IPS-NIHi11 (cell line): ENCODE data around the gene PDGFA.
A peak's percentile ranks its signal among the peaks of the same experiment; 100 is the strongest.

ENCODE experiments used
- DNase-seq: peaks from one replicate; pipeline ENCODE4 v3.0.0; 2012; ENCODE audit warnings: mixed read lengths, low spot score

The PDGFA gene

GRCh38 chr7:516606-517456, 2.8 kb downstream of the PDGFA start:
- DNase-seq: no peak

DNA sequence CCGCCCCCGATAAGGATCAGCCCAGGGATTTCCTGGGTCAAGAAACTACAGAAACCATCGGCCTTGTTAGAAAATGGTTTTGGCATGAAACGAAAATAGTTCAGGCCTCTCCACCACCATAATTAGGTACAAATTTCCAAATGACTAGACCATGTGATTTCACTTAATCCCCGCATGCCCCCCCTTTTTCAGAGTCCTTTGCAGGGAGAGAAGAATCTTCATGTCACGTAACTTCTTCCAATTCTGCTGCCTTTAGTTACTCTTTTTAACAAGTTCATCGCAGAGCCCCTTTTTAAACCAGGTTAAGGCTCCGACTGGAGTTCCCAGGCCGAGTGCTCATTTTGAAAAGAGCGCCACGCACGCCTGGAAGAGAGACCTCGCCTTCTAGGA, 3.4 kb downstream of the PDGFA start:
- DNase-seq: no peak

DNA sequence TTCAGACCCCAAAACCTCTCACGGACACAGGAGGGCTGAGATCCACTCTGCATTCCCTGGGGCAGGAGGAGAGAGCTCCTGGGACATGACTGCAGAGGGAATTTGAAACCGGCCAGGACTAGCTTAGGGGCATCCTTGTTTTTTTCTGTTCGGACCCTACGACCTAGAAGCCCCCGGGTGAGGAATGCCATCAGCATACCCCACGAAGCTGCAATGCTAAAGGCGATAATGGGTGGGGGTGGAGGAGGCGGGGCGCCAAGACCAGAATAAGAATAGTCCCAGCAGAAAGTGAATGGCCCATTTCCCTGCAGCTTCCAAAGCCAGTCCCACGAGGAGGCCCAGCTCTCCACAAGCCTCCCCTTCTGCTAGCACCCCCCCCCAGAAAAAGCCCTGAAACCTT, 4.0 kb downstream of the PDGFA start:
- DNase-seq: no peak

DNA sequence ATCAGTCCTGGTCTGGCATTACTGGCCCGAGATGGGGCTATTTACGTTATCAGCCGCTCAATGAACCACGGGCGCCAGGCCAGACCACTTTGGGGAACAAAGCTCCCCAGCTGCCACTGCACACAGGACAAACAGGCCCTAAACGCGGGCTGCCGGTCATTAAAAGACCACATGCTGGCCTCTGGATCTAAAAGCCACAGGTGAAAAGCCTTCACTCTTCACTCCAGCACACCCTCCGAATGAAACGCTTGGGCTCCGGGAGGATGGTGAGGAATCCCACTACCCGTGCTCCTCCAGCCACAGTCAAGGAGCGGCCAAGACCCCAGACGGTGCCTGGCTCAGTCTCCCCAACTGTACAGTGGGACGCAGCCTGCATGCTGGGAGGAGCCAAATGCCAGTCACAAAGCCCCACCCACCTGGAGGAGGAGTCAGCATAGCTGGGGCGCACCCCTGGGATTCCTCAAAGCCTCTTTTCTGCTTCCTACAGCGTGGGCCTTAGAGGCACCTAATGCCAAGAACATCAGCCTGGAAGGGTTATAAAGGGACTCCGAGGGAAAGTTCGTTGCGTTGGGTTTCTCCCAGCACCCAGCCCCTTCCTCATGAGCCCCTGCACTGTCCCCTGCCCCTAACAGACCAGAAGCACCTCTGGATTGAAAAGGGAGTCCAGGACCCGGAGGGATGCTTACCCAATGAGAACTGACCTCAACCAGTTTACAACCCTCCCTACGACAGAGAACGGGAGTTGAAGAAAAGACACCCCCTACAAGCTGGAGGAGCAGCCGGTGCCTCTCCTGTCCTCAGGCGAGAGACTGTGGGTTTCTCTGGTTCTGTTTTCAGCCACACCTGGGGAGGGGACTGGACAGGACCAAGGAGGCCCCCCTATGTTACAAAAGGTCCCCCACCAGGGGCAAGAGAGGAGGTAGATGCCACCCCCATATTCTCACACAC, 4.7 kb downstream of the PDGFA start:
- peak; percentile 70 for DNase-seq

DNA sequence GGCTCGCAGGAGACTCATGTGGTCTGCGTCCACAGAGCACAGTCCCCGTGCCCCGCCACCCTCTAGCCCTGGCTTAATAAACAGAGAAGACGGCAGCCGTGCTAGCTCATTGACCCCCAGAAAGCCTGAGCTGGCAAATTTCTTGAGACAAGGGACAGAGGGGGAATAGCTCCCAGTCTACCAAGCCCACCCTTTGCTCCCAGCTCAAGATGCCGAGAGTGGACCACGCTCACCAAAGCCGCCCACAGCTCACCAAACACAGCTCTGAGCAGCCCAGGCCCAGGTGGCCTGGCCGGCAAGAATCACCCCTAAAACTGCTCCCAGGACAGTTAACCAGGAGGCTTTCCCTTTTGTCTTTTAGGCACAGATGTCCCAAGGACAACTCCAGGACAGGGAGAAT, 5.4 kb downstream of the PDGFA start:
- no peak for DNase-seq

DNA sequence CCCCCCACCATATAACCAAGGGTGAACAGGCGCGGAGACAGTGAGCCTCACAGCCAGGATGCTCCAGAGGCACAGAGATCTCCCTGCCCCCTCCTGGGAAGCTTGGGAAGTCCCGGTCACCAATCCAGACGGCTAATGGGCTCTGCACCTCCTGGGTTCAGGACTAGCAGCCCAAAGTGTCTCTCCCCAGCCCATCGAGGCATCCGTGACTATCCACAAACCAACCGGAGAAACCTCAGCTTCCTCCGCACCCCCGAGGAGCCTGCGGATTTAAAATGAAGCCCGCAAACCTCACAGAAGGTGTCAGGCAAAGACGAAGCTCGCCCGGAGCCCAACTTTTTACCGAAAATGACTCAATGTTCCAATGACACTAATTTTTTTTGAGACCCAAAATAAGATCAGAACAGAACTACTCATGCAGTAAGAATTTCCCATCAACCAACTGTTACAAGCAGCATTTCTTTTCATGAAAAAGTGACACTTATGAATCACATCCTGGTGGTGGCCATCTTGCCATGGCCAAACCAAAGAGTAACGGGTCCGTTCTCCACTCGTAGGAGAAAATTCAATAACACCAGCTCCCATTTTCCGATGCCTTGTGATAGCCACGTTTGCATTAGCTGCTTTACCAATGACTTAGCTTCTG, 6.0 kb downstream of the PDGFA start:
- DNase-seq: no peak

GRCh38 chr7:512541-513311, 6.9 kb downstream of the PDGFA start:
- DNase-seq: no peak

GRCh38 chr7:512146-512510, 7.5 kb downstream of the PDGFA start:
- DNase-seq: no peak

DNA sequence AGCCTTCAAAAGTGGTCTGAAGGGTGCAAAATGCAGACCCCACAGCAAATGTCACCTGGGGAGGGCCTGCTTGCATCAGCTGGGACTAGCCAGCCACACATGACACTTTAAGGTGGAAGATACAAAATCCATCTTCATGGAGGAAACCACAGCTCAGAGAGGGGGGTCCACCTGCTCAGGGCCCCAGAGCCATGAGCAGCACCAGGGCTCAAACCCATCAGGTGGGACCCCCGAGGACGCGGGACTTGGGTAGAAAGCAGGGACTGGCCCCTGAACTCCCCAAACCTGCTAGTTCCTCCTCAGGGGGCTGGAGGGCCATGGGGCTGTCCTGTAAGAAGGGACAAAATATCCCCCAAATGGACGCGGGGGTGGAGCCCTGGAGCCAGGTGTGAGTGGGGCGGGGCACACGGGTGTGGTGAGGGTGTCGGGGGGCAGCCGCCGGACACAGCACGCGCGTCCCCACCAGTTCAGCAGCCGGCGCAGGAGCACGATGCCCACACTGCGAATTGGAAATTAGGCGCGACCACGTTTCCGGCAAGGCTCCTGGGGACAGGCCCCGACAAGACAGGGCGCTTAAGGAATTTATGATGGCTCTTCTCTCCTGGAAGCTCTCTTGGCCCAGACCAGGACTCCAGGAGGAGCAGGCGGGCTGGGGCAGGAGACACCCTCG, 8.0 kb downstream of the PDGFA start:
- DNase-seq: no peak

- DNase-seq: no peak
These were observed 8.8 kb downstream of the PDGFA start for GRCh38 chr7:510782-511281.

DNA sequence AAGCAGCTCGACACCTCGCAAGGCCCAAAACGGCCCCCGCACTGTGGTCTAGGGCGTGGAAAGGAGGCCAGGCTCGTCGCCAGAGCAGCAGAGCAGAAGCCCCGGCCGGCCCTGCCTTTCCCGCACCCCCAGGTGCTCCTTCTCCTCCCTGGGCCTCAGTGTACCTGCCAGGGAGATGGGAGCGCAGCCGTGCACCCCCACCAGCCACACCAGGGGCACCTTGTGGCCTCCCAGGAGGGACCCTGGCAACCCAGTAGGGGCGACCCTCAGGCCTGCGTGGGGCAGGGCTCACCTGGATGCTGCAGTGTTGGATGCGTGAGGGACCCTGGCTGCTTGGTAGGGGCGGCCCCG, 9.5 kb downstream of the PDGFA start:
- no peak for DNase-seq

GRCh38 chr7:509426-510130, 10.1 kb downstream of the PDGFA start:
- no peak for DNase-seq

DNA sequence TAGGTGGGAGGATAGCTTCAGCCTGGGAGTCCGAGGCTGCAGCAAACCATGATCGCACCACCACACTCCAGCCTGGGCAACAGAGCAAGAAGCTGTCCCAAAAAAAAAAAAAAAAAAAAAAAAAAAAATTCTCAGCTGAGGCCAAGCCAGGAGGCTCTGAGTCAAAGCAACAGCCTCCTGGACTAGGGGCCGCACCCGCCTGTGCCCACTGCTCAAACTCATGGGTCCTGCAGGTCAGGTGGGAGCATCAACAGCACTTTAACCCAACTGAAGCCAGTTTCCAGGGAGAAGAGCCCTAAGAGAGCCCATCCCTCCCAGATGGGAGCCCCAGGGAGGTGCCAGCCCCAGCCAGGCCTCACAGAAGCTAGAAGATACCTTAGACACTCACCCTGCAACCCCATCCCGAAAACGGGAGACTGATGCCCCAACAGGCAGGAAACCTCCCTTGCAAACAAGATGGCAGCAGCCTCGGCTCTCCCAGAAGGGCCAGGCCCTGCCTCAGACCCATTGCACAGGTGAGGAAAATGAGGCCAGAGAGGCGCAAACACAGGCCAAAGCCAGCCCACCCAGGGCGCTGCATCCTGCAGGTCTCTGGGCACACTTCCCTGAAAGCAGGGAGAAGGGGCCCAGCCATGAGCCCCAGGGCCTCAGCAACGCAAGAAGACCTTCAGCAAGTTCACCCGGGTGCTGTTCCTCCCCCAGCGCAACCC, 11.0 kb downstream of the PDGFA start:
- DNase-seq: no peak

DNA sequence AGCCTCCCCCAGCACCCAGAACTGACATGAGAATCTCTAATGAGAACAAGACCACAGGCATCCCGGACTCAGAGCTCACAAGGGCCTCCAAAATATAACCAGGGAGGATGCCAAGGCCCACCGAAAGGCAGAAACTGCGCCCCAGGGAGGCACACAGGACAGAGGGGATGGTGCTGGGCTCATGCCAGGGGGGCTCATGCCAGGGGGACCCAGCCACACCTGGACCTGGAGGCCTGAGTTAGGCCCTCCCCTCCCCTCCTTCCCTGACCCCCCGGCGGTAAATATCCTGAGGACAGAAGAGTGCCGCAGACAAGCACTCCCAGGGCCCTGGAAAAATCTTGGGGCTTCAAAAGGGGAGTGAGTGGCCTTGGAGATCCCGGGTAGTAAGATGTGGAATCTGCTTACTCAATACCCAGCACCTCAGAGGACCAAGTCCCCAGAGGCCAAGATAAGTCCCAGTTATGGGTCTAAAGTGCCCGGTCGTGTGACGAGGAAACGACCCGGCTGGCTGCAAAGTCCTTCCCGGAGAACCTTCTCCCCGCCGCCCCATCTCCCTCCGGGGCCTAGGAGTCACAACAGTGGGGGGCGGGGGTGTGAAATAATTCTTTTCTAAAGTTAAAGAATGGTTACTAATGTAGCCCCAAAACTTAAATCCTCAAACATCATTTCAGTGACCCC, 11.9 kb downstream of the PDGFA start:
- no peak for DNase-seq

- no peak for DNase-seq
These were observed 12.6 kb downstream of the PDGFA start for GRCh38 chr7:506921-507622.

DNA sequence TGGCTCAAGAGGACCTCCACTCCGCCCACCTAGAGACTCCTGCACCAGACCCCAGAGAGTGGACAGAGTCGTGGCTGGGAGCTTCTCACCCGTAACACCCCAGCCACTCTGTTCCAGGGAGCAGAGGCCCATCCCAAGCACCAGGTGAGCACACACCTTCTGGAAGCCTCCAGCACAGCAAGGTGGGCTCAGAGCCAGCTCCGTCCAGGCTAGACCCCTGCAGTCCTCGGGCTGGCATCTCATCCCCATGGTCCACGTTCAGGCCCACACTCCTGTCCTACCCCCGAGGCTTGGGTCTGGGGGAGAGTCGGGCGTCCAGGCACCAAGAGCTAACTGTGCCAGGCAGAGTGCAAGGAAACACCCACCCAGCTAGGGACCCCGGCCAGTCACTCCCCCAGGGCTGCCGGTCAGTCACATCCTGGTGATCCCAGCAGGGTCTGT, 13.2 kb downstream of the PDGFA start:
- DNase-seq: no peak

DNA sequence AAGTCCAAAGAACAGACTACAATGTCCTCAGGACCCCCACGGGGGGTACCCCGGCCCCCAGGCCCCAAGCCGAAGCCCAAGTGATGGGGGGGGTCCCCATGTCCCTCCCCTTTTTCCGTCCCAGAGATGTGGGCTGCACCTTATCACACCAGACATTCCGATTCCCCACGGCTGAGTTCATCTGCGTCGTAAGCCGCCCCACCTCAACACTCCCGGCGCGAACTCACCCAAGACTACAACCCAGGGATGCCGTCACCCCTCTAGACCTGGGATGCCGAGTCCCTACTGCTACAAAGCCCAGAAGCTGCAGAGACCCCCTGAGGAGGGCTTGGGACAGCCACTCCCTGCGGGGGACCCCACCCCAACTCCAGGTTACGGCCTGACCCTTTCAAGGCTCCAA, 14.5 kb downstream of the PDGFA start:
- no peak for DNase-seq

- DNase-seq: no peak
These were observed 15.2 kb downstream of the PDGFA start for GRCh38 chr7:504221-505111.
